COLO668 (cell line): ENCODE data around the gene CLEC16A.

Experiments used
- DNase-seq: peaks from one replicate; lab custom pipeline; 2025; ENCODE audit not compliant: unreplicated experiment; lab: John Stamatoyannopoulos, UW

The CLEC16A gene

DNA sequence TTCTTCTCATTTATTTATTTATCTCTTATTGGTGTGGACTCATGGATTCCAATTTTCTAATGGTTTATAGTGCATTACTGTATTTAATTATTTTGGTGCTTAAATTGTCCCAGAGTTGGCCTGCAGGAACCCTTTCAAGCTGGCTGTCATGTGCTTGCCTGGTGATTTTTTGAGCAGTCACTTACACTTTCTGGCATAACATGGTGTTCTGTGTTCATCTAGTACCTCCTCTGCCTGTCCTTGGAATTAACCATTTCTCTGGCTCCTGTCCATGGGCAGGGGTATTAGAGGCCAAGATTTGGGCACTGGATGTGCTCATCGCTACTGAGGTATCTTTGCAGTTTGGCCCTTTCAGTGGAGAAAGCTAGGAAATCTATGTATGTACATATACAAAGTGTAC is 67.0 kb downstream of the CLEC16A start:
- no peak for DNase-seq

GRCh38 chr16:11012841-11013240 is 68.5 kb downstream of the CLEC16A start:
- no peak for DNase-seq

DNA sequence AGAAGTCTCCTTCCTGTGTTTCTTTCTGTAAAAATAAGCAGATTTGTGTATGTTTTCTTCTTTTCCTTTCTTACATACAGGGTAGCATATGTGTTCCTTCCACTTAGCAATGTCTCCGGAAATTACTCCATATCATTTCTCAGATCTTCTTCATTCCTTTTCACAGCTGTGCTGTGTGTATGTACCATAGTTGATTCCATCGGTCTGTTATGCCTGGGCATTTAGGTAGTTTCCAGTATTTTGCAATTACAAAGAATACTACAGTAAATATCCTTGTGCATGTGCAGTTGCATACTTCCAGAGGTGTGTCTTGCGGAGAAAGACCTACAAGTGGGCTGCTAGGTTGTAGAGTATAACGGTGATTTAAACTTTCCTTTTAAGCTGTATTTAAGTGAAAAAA is 69.8 kb downstream of the CLEC16A start:
- no peak for DNase-seq

GRCh38 chr16:11015076-11015475 is 70.7 kb downstream of the CLEC16A start:
- DNase-seq = no peak

DNA sequence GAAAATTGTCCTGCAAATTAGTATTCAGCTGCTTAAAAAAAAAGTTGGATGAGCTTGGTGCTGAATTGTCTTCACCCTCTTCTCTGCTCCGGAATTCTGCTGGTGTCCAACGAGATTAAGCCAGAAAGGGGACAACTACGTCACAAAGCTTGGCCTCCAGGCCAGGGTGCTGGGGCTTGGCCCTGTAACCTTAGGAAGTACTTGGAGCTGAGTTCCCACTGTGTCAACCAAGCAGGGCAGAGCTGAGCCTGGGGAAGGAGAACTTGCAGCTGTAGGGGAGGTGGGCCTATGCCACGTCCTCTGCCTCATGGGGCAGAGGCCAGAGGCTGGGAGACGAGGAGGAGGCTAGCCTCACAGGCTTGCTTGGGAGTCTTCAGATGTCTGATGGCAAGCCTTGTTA is 71.2 kb downstream of the CLEC16A start:
- DNase-seq = no peak

- no peak for DNase-seq
Observed at GRCh38 chr16:11016524-11016988, 72.2 kb downstream of the CLEC16A start.

DNA sequence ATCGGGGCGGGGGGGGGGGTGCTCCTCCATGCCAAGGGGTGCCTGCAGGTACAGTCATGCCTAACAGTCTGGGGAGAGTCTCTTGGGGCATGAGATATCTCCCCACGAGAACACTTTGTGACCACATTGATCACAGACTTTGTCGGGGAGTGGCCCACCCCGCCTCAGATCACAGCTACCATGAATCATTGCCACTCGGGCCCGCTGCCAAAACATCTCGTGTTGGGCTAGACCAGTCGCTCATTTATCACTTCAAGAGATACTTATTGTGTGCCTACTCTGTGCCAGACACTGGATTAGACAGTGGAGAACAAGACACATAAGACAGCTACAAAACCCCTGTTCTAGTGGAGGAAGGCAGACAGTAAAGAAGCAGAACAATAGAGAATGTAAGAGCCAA is 72.6 kb downstream of the CLEC16A start:
- no peak for DNase-seq

DNA sequence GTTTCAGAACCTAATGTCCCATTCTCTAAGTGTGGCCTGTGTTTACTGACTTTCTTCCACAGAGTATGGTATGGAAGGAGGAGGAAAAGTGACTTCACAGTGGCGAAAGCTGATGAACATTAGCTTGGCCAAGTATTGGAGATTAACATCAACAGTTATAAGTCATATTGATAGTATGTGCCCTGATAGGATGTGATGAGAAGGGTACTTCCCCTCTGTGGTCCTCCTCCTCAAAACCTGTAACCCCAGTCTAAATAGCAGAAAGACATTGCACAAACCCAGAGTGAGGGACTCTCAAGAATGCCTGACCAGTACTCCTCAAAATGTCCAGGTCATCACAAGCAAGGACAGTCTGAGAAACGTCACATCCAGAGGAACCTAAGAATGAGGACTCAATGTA is 73.1 kb downstream of the CLEC16A start:
- DNase-seq = no peak

- no peak for DNase-seq
Observed at GRCh38 chr16:11020388-11020787, 76.0 kb downstream of the CLEC16A start.

GRCh38 chr16:11020792-11021551 is 76.6 kb downstream of the CLEC16A start:
- DNase-seq = no peak

DNA sequence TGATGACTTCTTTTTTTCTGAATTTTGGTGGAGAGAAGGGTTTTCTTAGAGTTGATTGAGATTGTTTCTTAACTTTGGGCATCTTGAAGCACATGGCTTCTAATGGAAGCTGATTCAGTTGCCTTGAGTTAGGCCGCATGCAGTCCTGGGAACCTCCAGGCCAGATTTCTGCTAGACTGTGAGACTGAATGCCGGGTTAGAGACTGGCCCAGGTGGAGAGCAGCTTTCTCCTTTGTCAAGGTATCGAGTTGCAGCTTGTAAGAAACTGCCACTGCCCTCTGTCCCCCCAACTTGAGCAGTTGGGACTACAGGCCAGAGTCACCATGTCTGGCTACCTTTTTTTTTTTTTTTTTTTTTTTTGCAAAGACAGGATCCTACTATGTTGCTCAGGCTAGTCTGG is 77.6 kb downstream of the CLEC16A start:
- no peak for DNase-seq

DNA sequence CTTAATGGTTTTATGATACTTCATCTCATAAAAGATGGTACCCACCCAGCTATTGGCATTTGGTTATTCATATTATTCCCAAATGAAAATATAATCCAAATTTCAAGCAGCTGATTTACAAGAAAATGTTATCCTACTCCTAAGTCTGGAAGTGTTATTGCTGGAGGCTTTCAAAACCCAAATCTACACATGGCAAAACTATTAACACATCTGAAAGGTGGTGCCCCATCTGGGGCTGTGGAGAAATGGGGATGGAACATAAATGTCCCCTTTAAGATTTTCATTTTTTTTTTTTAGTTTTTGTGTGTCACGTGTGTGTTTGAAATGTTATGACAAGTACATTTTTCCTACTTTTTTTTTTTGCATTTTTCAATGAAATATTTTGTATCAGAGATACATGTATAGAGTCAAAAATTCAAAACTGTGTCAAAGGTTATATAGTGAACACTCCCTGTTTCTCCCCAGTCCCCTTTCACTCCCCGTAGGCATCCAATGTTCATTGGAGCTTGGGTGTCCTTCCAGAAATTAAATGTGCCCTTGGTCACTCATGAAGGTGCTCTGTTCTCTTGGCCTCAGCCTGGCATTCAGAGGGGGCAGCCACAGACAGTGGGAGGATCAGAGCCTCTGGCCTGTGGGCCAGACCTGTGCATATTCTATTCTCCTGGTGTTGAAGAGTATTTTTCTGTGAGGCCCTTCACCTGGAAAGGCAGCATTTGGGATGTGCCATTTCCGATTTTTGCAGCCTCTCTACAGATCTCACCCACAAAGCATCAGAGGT is 79.1 kb downstream of the CLEC16A start:
- DNase-seq = no peak

DNA sequence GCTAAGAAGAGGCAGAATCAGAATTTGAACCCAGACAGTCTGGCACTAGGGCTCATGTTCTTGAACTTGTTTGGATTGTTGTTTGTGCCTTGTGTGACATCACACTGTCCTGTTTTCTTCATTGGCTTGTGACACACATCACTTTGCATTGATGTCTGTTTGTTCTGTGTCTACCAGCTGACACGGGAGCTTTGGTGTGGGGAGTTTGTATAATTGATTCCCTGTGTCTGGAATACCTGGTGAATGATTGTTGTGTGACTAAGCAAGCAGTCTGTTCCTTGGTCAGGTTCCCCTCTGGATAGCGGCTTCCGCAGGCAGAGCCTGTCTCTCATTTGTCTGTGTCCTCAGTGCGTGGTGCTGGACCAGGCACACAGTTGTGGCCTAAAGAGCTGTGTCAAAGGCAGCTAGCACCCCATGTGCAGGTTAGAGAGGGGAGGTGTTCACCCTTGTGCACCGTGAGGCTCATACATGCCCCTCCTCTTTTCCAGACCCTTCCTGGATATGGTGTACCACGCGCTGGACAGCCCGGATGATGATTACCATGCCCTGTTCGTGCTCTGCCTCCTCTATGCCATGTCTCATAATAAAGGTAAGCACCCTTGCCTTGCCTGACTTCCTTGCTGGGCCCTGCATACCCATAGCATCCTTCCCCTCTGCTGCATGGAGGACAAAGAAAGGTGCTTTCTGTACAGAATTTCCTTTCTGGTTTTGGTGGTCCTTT is 80.1 kb downstream of the CLEC16A start:
- no peak for DNase-seq

GRCh38 chr16:11025120-11025531 is 80.8 kb downstream of the CLEC16A start:
- DNase-seq = no peak

GRCh38 chr16:11029948-11030347 is 85.6 kb downstream of the CLEC16A start:
- no peak for DNase-seq

DNA sequence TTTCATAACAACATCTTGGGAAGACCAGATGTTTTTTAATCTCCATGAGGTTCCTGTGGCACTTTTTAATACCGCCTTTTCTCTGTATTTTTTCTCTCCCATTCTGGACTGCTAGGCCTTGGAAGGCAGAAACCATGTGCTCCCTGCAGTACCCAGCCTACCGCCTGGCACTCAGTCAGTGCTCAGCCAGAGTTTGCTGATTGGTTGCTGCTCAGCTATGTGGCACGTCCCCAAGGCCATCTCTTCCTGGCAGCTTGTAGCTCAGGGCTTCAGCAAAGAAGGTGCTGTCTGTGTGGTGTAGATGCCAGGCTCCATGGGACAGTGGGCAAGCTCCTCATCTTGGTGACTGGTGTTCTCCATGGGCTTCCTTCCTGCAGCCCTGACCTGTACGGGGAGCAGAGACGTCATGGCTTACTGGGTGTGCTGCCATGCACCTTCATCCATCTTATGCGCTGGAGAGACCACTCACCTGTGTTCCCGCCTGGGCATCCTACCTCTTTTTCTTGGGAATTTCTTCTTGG is 86.7 kb downstream of the CLEC16A start:
- no peak for DNase-seq

- DNase-seq = no peak
Observed at GRCh38 chr16:11032000-11032921, 87.9 kb downstream of the CLEC16A start.

GRCh38 chr16:11032922-11033291 is 88.5 kb downstream of the CLEC16A start:
- no peak for DNase-seq

DNA sequence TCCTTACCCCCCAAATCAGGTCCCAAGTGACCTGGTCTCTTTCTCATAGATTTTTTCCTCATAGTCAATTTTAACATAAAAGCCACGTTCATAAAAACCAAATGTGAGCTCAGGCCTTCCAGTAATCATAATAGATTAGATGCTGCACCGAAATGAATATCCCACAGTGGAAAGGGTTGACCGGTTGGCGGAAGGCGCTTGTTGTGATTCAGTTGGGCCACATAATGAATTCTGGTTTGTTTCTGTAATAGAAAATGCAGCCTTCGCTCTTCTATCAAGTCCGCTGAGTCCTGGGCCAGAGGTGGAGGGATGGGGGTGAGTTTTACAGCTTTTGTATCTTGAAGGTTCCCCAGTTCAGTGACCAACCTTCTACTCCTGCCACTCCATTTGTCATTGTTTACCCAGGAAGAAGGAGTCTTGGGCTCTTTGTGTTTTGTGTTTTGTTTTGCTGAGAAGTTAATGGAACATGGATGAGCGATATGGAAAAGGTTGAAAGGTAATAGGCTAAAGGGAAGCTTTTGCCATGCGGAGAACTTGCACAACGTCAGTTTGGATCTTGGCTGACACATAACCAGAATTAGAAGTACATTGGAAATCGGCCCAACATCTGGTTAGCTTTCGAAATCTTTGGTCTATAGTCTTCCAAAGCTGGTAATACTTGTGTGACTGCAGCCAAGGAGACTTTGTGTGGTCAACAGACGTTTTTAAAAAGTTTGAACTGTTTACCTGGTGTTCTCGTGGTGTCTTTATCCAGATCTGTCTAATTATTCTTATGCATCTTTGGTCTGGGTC is 89.5 kb downstream of the CLEC16A start:
- no peak for DNase-seq

DNA sequence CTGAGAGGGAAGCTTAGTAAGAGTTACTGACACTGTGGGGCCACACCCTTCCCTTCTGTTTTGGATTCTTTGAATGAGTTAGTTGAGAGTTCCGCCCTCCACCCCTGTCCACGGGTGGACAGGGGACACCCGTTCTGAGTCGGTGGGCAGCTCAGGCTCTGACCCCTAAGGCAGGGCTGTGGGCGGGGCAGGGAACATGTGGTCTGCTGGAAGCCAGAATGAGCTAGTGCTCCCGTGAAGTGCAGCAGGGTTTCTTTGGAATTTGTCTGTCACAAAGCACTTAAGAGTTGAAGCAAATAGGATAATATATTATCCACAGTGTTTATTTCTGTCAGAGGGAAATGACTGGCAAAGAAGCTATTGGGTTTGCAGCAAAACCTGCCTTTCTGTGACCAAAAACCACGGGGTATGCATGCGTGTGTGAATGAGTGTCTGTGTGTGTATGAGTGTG is 90.1 kb downstream of the CLEC16A start:
- DNase-seq = no peak
